ENCODE data around the gene GRIN2C.
"Not testable (repeated sequence)": the region's sequence is repeated elsewhere in the genome, so short reads cannot be mapped to it uniquely, and the experiment has no call there.

GRIN2C gene

GRCh38 chr17:74882517-74883240 is 23.0 kb upstream of the GRIN2C start:
- Histone ChIP-seq H3K27ac (no peak overlapping the region), H3K4me3 (no peak overlapping the region)

DNA sequence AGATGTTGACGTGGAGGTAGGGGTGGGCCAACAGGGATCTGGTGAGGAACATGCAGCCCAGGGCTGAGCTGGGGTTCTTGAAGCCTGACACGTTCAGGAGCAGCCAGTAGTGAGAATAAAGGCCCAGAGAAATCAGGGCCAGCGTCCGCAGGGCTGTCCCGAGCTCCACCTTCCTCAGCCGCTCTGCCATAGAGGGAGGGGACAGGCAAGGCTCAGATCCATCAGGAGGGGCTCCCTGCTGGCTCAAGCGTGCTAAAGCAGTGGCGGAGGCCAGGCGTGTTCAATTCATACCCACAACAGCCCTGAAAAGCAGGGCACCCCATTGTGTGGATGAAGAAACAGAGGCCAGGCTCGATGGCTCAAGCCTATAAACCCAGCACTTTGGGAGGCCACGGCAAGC is 21.4 kb upstream of the GRIN2C start:
- Histone ChIP-seq H3K4me3 (no peak overlapping the region), H3K27ac (no peak overlapping the region)

DNA sequence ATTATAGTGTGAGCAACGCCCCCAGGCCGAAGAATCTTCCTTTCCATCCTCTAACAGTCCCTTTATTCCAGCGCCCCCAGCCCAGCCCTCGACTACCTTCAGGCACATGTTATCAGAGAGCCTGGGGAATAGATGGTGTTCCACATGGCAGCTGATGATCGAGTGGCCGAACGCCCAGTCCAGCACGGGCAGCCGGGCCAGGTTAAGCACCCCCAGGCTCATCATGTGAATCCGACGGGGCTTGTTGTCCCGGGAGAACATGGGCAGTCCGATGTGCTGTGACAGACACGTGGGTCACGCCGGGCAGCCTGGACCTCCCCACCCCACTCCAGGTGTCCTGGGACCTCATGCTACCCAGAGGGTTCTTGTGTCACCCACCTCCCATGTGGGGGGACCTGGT is 19.6 kb upstream of the GRIN2C start:
- no peak overlapping the region for H3K4me3 ChIP-seq
- no peak overlapping the region for H3K27ac ChIP-seq

DNA sequence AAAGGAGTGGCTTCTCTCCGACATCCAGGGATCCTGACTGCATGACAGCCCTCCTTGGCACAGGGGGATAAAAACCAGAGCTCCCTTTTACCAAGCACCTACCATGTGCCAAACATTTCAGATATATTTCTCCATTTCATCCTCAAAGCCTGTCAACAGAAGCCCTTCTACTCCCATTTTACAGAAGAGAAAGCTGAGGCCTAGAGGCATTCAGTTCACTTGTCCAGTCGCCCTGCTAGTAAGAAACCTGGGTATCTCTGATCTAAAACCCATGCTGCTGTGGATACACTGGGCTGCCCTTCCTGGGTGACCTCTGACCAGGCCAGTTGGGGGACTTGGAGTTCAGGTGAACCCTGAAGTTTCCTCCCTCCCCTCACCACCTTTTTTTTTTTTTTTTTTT is 19.0 kb upstream of the GRIN2C start:
- H3K4me3 ChIP-seq = no peak overlapping the region
- no peak overlapping the region for H3K27ac ChIP-seq

DNA sequence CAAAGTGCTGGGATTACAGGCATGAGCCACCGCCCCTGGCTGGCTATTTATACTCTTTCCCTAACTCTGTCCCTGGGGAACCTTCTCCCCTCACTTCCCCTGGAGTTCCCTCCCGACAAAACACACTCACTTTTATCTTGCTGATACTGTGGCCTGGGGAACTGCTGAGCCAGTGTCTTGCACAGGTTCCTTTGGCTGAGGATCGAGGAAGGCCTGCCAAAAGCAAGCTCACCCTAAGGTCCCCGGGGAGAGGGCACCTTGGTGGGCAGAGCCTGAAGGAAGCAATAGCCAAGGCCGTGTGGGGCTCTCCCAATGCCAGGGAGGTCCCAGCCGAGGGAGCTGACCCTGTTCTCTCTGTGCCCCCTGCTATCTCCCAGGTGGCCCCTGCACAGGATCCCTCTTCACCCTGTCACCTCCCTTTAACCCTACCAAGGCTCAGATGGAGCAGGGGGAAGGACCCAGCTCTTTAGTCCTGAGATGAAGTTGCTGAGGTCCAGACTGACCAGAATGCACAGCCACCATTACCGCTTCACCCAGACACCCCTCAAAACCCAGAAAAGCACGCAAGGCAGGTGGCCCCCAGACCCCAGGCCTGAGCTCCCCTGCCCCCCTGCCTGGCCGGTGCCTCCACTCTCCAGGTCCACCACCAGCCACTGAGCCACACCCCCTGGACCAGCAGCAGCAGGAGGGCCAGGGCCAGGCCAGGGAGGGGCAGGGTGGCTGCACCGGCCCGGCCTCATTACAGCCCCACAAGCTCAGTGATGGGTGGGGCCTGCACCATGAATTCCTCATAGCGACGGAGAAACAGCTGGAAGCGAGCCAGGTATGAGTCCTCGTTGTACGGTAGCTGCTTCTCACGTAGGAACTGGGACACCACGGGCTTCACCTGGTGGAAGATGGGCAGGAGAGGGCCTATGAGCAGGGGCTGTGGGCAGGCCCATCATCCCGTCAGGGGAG is 18.2 kb upstream of the GRIN2C start:
- peak overlapping the region in 1 of 21 experiments; percentile 23 for H3K27ac ChIP-seq
- no peak overlapping the region for H3K4me3 ChIP-seq

DNA sequence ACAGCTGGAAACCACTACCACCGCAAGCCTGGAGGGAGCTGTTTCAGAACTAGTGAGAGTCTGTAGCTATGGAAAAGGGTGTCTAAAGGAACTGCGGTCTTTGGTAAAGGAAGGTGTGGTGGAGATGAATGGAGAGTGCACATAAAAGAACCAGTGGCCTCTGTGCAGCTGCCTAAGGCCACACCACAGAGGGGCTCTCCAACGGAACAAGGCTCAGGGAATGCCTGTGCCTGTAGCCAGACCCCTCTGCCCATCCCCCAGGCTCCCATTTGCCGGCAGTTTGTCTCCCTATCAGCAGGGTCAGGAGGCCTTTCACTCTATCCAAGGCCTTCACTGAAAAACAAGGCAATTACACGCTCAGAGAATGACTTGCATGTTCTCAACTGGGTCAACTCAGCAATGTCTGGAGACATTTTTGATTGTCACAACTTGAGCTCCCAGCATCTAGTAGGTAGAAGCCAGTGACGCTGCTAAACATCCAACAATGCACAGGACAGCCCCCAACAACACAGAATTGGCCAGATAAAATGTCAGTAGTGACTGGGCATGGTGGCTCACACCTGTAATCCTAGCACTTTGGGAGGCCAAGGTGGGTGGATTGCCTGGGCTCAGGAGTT is 16.4 kb upstream of the GRIN2C start:
- no peak overlapping the region for H3K27ac ChIP-seq
- H3K4me3 ChIP-seq = no peak overlapping the region

GRCh38 chr17:74875155-74875976 is 15.7 kb upstream of the GRIN2C start:
- Histone ChIP-seq H3K27ac (no peak overlapping the region), H3K4me3 (no peak overlapping the region)

DNA sequence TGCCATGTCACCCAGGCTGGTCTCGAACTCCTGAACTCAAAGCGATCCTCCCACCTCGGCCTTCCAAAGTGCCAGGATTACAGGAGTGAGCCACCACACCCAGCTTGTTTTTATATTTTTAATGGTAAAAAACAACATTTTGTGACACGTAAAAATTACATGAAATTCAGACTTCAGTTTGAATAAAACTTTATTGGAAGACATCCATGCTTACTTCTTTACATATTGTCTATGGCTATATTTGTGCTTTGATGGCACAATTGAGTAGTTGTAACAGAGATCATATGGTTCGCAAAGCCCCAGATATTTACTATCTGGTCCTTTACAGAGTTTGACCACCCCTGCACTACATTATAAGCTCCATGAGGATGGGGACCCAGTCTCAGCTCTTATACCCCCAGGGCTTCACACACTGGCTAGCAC is 14.9 kb upstream of the GRIN2C start:
- no peak overlapping the region for H3K4me3 ChIP-seq

GRCh38 chr17:74873874-74874614 is 14.4 kb upstream of the GRIN2C start:
- Histone ChIP-seq H3K4me3 (peak overlapping the region; percentile 44 to 72 (median 61)), H3K27ac (peak overlapping the region in 20 of 21 experiments; percentile 80 to 96 (median 90))

More for the DNA sequence above, 14.9 kb upstream of the GRIN2C start:
- no peak overlapping the region for H3K27ac ChIP-seq

DNA sequence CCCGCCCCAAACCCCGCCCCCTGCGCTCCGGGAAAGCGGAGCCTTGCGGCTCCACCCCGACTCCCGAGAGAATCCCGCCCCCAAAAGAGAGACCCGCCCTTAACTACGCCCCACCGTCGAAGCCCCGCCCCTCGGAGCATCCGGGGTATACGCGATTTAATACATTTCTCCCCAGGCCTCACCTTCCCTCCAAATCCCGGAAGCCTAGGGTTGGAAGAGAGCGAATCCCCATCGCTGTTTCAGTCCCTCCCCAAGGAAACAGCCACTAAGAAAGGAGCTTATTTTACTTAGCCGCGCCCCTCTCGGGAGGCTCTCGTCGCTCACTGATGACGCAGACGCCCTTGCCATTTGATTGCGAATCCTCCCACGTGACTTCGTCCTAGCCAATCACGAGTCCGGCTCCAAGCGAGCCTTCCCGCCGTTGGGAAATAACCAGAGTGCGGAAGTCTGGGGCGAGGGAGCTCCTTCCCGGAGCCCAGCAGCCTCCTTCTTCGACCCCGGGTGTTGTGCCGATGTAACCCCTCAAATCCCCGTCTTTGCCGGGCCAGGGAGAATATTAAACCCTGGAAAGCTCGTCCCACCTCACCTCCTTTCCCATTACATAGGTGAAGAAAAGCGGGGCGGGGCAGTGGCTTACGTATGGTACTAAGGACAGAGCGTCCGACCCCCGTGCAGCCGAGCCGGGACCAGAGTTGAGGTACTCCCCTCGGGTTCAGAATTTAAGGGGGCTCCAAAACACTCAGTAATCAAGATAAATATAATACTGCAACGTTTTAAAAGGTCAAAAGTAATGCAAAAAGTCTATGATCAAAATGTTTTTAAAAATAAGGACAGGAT is 13.6 kb upstream of the GRIN2C start:
- H3K27ac ChIP-seq = peak overlapping the region; percentile 70 to 96 (median 90)
- peak overlapping the region; percentile 44 to 74 (median 61) for H3K4me3 ChIP-seq

DNA sequence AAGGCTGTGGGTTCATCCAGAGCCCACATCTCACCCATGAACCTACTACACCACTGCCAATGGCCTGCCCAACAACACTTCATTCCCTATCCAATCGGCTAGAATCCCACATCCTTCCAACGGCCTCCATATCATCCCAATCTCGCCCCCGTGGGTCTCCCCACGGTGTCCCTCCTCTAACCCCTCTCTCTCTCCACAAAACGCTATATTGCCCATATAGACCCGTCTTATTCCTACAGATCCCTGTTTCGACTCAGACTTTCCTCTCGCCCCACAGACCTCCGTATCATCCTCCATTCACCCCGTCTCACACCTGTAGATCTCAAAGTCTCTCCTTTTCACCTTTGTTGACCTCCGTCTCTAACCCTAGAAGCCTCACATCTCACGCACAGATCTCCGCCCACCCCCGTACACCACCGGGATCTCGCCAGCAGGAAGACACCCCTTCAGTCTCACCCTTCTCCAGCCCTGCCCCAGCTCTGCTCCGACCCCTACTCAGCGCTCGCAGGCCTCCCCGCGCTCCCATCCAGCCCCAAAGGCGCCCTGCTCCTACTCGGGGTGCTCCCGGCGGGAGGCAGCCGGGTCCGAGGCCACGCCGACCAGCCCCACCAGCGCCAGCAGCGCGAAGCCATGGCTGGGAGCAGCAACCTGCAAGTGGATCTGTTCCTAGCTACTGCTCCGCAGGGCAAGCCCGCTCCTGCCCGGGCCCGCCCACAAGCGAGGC is 12.8 kb upstream of the GRIN2C start, which contains the start of gene FDXR:
Gene FDXR (minus strand): TSS at position 682 of the 724 bp plus-strand sequence. CDS start 50 bp downstream, at position 632.
- Histone ChIP-seq H3K27ac (peak within 1 kb of the TSS; percentile 70 to 96 (median 90)), H3K4me3 (peak within 1 kb of the TSS; percentile 44 to 74 (median 61))

DNA sequence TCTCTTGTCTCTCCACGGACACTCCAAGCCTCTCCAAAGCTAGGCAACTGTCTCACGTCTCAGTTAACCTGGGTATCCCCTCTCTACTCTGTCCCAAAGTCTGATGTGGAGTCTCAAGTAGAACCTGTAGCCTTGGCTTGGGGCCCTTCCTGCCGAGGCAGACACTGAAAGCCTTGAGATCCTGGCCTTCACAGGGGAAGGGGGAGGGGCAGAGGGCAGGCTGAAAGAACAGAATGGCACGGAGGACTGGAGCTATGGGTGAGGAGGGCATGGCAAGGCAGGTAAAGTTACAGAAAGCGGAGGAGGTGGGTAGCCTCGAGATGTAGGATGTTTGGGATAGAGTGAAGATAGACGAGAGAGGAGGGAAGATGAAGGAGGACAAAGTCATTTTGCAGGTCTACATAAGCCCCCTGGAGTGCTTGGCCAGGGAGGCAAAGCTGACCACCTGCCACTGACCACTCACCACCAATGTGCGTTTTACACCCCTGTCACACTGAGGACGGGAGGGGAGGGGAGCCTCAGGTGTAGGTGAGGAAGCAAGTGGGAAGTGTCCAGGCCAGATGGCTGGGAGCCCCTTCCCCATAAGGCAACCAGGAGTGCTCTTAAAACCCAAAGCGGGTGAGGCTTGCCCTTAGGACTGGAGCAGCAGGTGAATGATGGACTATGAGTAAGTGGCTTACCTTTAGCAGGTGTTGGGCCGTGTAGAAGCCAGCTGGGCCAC is 11.8 kb upstream of the GRIN2C start:
- H3K27ac ChIP-seq = no peak overlapping the region
- H3K4me3 ChIP-seq = peak overlapping the region in 3 of 7 experiments; percentile 56 to 72 (median 65)

DNA sequence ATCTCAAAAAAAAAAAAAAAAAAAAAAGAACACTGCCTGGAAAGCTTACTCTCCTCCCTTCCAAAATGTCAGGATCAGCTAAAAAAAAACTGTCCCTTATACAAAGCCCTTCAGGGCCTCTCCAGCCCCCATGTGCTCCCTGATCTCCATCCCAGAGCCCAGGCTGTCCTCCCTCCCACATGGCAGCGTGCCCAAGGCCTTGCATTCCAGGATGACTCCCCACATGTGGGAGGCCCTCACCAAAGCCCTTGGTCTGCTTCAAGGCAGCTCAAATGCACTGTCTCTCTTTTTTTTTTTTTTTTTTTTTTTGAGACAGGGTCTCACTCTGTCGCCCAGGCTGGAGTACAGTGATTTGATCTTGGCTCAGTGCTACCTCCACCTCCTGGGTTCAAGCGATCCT is 10.8 kb upstream of the GRIN2C start:
- no peak overlapping the region for H3K4me3 ChIP-seq
- H3K27ac ChIP-seq = no peak overlapping the region

- not testable (repeated sequence) for H3K27ac ChIP-seq, H3K4me3 ChIP-seq
Measured at GRCh38 chr17:74870028-74870427, 10.3 kb upstream of the GRIN2C start.

GRCh38 chr17:74868908-74869255 is 9.2 kb upstream of the GRIN2C start:
- Histone ChIP-seq H3K27ac (no peak overlapping the region), H3K4me3 (no peak overlapping the region)

DNA sequence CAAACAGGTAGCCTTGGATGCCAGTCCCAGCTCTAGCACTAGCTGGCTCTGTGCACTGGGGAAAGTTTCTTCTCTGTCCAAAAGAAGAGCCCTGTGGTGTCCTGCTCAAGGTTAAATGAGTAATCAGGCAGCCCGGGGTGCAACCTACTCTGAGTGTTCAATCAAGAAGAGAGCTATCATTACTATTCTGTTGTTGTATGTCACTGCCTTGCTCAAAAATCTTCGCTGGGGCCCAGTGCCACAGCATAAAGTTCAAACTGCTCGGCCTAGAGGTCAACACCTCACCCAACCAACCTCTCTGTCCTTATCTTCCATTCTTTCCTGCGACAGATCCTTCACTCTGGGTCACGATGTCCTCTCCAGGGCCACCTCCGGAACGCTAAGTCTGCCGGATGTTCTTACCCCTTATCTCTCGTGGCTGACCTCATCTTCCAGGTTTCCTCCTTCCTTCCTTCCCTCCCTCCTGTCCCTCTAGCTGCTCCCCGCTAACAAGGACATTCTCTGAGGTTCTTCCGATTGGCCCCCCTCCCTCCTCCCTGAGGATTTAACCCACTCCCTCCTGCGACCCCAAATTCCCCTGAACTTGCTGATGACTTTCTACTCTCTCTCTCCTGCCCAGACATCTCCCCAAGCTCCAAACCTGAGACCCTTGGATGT is 8.7 kb upstream of the GRIN2C start:
- Histone ChIP-seq H3K27ac (no peak overlapping the region), H3K4me3 (no peak overlapping the region)
